Stomach (tissue), 4 donors: ENCODE results near the gene PLXDC1.

Source experiments
- EP300 ChIP-seq: sonication (generic); formaldehyde crosslinking; IDR thresholded peaks from one replicate; pipeline ENCODE4 v1.6.1; 2017; ENCODE audit warnings: antibody characterized with exemption
- POLR2A ChIP-seq, 4 donors: fragments of 450-650 bp; IDR thresholded peaks; one replicate each; pipeline ENCODE4 v1.6.1; 2016; ENCODE audit warnings: antibody characterized with exemption in 4 of 4, control low read depth in 2 of 4, mild to moderate bottlenecking in 1 of 4, moderate library complexity in 1 of 4
- TF ChIP-seq, protein P1 (sequence below), 7 experiments: fragments of 450-650 bp in 4 of 7; fragments of 200-600 bp in 3 of 7; sonication (generic) in 3 of 7; IDR thresholded peaks; one replicate each; pipeline ENCODE4 v1.5.1; 2016 to 2019; ENCODE audit warnings: antibody characterized with exemption in 7 of 7, control low read depth in 2 of 7, mild to moderate bottlenecking in 1 of 7

DNA sequence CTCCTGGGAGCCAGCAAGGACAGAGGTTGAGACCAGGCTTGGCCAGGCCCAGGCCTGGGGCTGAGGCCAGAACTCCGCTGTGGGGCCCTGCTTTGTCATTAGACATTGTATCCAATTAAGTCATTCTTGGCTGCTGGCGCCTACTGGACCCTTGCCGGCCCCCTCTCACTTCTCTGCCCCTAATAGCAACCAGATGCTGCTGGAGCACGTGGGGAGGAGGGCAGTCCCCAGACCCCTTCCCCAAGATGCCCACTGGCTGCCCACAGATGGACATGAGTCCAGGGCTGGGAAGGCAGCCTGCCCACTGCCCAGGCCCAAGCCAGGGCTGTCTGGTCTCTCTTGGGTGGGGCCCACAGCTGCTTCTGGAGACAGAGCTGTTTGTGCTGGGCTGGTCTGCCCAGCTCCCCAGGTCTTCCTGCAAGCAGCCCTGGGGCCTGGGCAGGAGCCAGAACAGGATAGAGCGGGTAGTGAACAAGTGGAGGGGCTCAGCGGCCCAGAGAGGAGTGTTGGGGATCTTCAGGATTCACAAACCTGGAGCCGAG lies 7.8 kb downstream of the PLXDC1 start:
- TF ChIP-seq, protein P1, sequence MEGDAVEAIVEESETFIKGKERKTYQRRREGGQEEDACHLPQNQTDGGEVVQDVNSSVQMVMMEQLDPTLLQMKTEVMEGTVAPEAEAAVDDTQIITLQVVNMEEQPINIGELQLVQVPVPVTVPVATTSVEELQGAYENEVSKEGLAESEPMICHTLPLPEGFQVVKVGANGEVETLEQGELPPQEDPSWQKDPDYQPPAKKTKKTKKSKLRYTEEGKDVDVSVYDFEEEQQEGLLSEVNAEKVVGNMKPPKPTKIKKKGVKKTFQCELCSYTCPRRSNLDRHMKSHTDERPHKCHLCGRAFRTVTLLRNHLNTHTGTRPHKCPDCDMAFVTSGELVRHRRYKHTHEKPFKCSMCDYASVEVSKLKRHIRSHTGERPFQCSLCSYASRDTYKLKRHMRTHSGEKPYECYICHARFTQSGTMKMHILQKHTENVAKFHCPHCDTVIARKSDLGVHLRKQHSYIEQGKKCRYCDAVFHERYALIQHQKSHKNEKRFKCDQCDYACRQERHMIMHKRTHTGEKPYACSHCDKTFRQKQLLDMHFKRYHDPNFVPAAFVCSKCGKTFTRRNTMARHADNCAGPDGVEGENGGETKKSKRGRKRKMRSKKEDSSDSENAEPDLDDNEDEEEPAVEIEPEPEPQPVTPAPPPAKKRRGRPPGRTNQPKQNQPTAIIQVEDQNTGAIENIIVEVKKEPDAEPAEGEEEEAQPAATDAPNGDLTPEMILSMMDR (IDR thresholded peaks at IDR 0.05), result no peak
- TF ChIP-seq POLR2A (IDR thresholded peaks at IDR 0.05) (no peak), EP300 (no peak)
